Common myeloid progenitor, CD34-positive (primary cell): ENCODE results near the gene PPM1G.
"Not testable (repeated sequence)": the region's sequence is repeated elsewhere in the genome, so short reads cannot be mapped to it uniquely, and the experiment has no call there.

Experiments
- CTCF ChIA-PET: fragments of 350-600 bp; sonication (Branson Sonifier 250); formaldehyde crosslinking; loops from one replicate; lab custom pipeline; 2021; ENCODE audit warnings: antibody characterized with exemption; lab: Charles Lee
- POLR2A ChIA-PET: fragments of 350-600 bp; sonication (Branson Sonifier 250); formaldehyde crosslinking; loops from one replicate; lab custom pipeline; 2021; ENCODE audit warnings: antibody characterized with exemption; lab: Charles Lee
- DNase-seq, 3 donors: peaks; one replicate each; pipeline versions ENCODE4 v3.0.0 to v3.0.0-alpha.2; 2013
- H3K27ac ChIP-seq, 2 experiments: 1 replicate in 1 of 2; 2 replicates in 1 of 2; pipeline ENCODE4 v1.7.0; 2013; ENCODE audit warnings: inconsistent platforms in 2 of 2, low read length in 2 of 2, mild to moderate bottlenecking in 2 of 2, low read depth in 1 of 2, moderate library complexity in 1 of 2; ENCODE audit not compliant: severe bottlenecking in 2 of 2, insufficient read depth in 1 of 2, poor library complexity in 1 of 2
- H3K27me3 ChIP-seq, 5 experiments: replicated peaks in 2 of 5; 1 replicate in 3 of 5; 2 replicates in 2 of 5; pipeline versions ENCODE4 v1.6.1 to v1.7.0; 2013; ENCODE audit warnings: low read length in 4 of 5, mild to moderate bottlenecking in 2 of 5, moderate library complexity in 2 of 5, inconsistent platforms in 1 of 5; ENCODE audit not compliant: insufficient read depth in 5 of 5, control insufficient read depth in 4 of 5
- H3K36me3 ChIP-seq, 4 experiments: 1 replicate in 2 of 4; 2 replicates in 2 of 4; pipeline versions ENCODE4 v1.6.1 to v1.7.0; 2013; ENCODE audit warnings: low read length in 3 of 4, control low read depth in 1 of 4, mild to moderate bottlenecking in 1 of 4; ENCODE audit not compliant: control insufficient read depth in 4 of 4, insufficient read depth in 4 of 4
- H3K4me1 ChIP-seq, 4 experiments: 1 replicate in 3 of 4; 2 replicates in 1 of 4; pipeline versions ENCODE4 v1.6.1 to v1.7.1; 2013; ENCODE audit warnings: low read length in 3 of 4, mild to moderate bottlenecking in 3 of 4, control low read depth in 1 of 4, inconsistent platforms in 1 of 4, moderate library complexity in 1 of 4; ENCODE audit not compliant: control insufficient read depth in 4 of 4, insufficient read depth in 4 of 4; ENCODE audit errors: control extremely low read depth in 1 of 4
- H3K4me3 ChIP-seq, 7 experiments: 1 replicate in 4 of 7; 2 replicates in 3 of 7; pipeline versions ENCODE4 v1.5.1 to v1.7.0; 2013; ENCODE audit warnings: mild to moderate bottlenecking in 7 of 7, low read length in 6 of 7, moderate library complexity in 6 of 7, inconsistent platforms in 2 of 7, low read depth in 2 of 7, control low read depth in 1 of 7; ENCODE audit not compliant: insufficient read depth in 4 of 7, control insufficient read depth in 1 of 7; ENCODE audit errors: extremely low read depth in 1 of 7
- H3K9me3 ChIP-seq, 5 experiments: 1 replicate in 4 of 5; 2 replicates in 1 of 5; pipeline versions ENCODE4 v1.6.1 to v1.7.1; 2013; ENCODE audit warnings: low read length in 4 of 5, mild to moderate bottlenecking in 2 of 5, inconsistent platforms in 1 of 5, low read depth in 1 of 5, moderate library complexity in 1 of 5; ENCODE audit not compliant: control insufficient read depth in 4 of 5, insufficient read depth in 2 of 5; ENCODE audit errors: control extremely low read depth in 1 of 5
- WGBS: methylation state at CpG from one replicate; pipeline ENCODE4 v1.1.5; 2013; ENCODE audit not compliant: insufficient coverage; 5-methylcytosine and 5-hydroxymethylcytosine counted together

PPM1G gene

DNA sequence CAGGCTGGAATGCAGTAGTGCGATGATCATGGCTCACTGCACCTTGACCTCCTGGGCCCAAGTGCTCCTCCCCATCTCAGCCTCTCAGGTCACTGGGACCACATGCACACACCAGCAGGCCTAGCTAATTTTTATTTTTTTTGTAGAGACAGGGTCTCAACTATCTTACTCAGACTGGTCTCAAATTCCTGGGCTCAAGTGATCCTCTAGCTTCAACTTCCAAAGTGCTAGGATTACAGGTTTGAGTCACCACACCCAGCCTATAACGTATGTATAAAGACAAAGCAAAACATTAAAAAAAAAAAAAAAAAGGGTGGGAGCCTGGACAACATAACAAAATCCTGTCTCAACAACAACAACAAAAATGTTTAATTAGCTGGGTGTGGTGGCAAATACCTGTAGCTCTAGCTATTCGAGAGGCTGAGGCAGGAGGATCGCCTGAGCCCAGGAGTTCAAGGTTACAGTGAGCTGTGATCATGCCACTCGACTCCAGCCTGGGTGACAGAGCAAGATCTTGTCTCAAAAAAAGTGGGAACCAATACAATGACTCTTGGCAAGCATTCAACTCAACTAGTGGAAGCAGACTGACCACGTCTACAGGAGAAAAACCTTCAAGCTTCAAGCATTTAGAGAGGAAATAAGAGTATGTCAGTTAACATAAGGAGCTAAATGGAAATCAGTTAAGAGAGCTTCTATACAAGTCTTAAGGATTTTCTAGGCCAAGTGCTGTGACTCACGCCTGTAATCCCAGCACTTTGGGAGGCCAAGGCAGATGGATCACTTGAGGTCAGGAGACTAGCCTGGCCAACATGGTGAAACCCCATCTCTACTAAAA is 55.4 kb downstream of the PPM1G start:
- ChIA-PET CTCF (interaction anchor here (0.7 to 2.7 kb wide), 4 partner anchors 10 to 51 kb away, joined by 3 to 17 read pairs (median 6); no protein-coding TSS in a partner anchor), POLR2A (interaction anchor here (0.6 to 0.9 kb wide), 2 partner anchors 16 to 36 kb away, joined by 3 to 5 read pairs; no protein-coding TSS in a partner anchor)
- Histone ChIP-seq H3K4me3 (no peak overlapping the region), H3K9me3 (no peaks in the 10 kb centered on the region), H3K27ac (peak overlapping the region in 1 of 2 experiments; percentile 66), H3K27me3 (no peaks in the 10 kb centered on the region), H3K36me3 (peaks cover 2 to 6% (median 3%) of the 10 kb centered on the region in 4 experiments), H3K4me1 (peaks cover 12 to 34% (median 26%) of the 10 kb centered on the region in 4 experiments)
- DNase-seq, result no peak
- 83% methylated on average over 5 of the region's 7 CpGs for WGBS

GRCh38 chr2:27353386-27353761 is 56.0 kb downstream of the PPM1G start:
- ChIA-PET CTCF (interaction anchor here (1.0 to 2.7 kb wide), 4 partner anchors 10 to 17 kb away, joined by 3 to 17 read pairs (median 6); no protein-coding TSS in a partner anchor), POLR2A (interaction anchor here (0.7 to 0.9 kb wide), 2 partner anchors 10 to 16 kb away, joined by 5 read pairs; no protein-coding TSS in a partner anchor)
- H3K27ac ChIP-seq, result peak overlapping the region in 1 of 2 experiments; percentile 66
- H3K4me3 ChIP-seq, H3K36me3 ChIP-seq, DNase-seq, H3K27me3 ChIP-seq, H3K9me3 ChIP-seq: not testable (repeated sequence)
- peaks cover 12 to 32% (median 24%) of the 10 kb centered on the region in 4 experiments for H3K4me1 ChIP-seq
- 100% methylated on average over 5 of the region's 5 CpGs for WGBS

GRCh38 chr2:27351802-27352598 is 57.4 kb downstream of the PPM1G start:
- no peak overlapping the region for H3K27ac ChIP-seq
- H3K4me1 ChIP-seq, result peaks cover 8 to 22% (median 14%) of the 10 kb centered on the region in 4 experiments
- H3K27me3 ChIP-seq, result no peaks in the 10 kb centered on the region
- POLR2A ChIA-PET, result no interaction called here
- no peak for DNase-seq
- WGBS, result 97% methylated on average over 6 of the region's 6 CpGs
- no peaks in the 10 kb centered on the region for H3K9me3 ChIP-seq
- H3K36me3 ChIP-seq, result peaks cover 3 to 7% (median 5%) of the 10 kb centered on the region in 4 experiments
- H3K4me3 ChIP-seq, result no peak overlapping the region
- CTCF ChIA-PET, result interaction anchor here (1.0 to 2.7 kb wide), 6 partner anchors 8 to 80 kb away, joined by 3 to 17 read pairs (median 4); no protein-coding TSS in a partner anchor

DNA sequence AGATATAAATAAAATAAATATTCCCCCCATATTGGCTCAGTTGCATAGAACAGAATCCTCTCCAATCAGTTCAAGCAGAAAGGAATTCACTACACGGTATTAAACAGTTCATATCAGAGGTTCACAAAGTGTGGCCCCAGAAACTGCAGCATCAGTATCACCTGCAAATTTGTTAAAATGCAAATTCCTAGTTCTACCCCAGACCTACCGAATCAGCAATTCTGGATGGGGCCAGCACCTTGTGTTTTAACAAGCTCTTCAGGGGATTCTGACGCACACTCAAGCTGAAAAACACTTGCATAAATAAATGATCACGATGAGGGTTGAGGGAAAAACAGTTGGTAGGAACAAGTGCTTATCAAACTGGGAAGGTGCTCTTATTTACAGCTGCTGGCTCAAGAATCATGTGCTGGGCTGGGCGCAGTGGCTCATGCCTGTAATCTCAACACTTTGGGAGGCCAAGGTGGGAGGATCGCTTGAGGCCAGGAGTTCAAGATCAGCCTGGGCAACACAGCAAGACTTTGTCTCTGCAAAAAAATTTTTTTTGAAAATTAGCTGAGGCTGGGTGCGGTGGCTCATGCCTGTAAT is 59.2 kb downstream of the PPM1G start:
- Histone ChIP-seq H3K9me3 (no peaks in the 10 kb centered on the region), H3K36me3 (peaks cover 3 to 9% (median 5%) of the 10 kb centered on the region in 4 experiments), H3K4me3 (no peak overlapping the region), H3K27me3 (no peaks in the 10 kb centered on the region), H3K27ac (no peak overlapping the region), H3K4me1 (peaks cover 3 to 14% (median 6%) of the 10 kb centered on the region in 4 experiments)
- DNase-seq, result no peak
- 98% methylated on average over 6 of the region's 7 CpGs for WGBS
- POLR2A ChIA-PET, result interaction anchor here (1.3 kb wide), 1 partner anchor 27 kb away, joined by 5 read pairs; the partner anchor contains the start of gene MPV17
- CTCF ChIA-PET, result interaction anchor here (1.4 kb wide), 1 partner anchor 12 kb away, joined by 7 read pairs; no protein-coding TSS in a partner anchor

GRCh38 chr2:27347641-27348040 is 61.8 kb downstream of the PPM1G start:
- H3K27me3 ChIP-seq, result no peaks in the 10 kb centered on the region
- no peak overlapping the region for H3K4me3 ChIP-seq
- CTCF ChIA-PET, result interaction anchor here (1.0 kb wide), 1 partner anchor 11 kb away, joined by 3 read pairs; no protein-coding TSS in a partner anchor
- H3K36me3 ChIP-seq, result peaks cover 6 to 21% (median 12%) of the 10 kb centered on the region in 4 experiments
- no peak overlapping the region for H3K27ac ChIP-seq
- WGBS, result no CpG with 5 or more reads among the region's 2 CpGs
- DNase-seq, result no peak
- no peaks in the 10 kb centered on the region for H3K9me3 ChIP-seq
- H3K4me1 ChIP-seq, result no peaks in the 10 kb centered on the region
- POLR2A ChIA-PET, result no interaction called here

- Histone ChIP-seq H3K36me3 (peaks cover 32 to 80% (median 59%) of the 10 kb centered on the region in 4 experiments), H3K4me1 (no peaks in the 10 kb centered on the region), H3K4me3 (no peak overlapping the region), H3K9me3 (no peaks in the 10 kb centered on the region), H3K27me3 (no peaks in the 10 kb centered on the region), H3K27ac (no peak overlapping the region)
- DNase-seq, result no peak
- ChIA-PET CTCF (interaction anchor here (1.0 to 1.4 kb wide), 3 partner anchors 8 to 33 kb away, joined by 4 to 5 read pairs (median 4); no protein-coding TSS in a partner anchor), POLR2A (no interaction called here)
- WGBS, result 100% methylated on average over 7 of the region's 7 CpGs
These were observed 73.2 kb downstream of the PPM1G start for GRCh38 chr2:27336173-27336572.
